HepG2 (cell line): ENCODE data around the gene SAMD13. TPM values are rescaled to one million over a fixed set of nuclear protein-coding genes. Genes with fewer than 3 reads are reported as not detected.

ENCODE experiments used
- ATAC-seq: fragments of 200-7000 bp; cut with Tn5 transposase; 3 replicates; pipeline ENCODE4 v1.9.1; 2020; ENCODE audit warnings: mild to moderate bottlenecking, moderate library complexity
- BruUV-seq: library from RNA; stranded (reverse); fragments of 400-500 nt; replicated peaks from 2 replicates; lab custom pipeline; 2021; lab: Mats Ljungman, UMichigan
- CTCF ChIA-PET: fragments of 300-600 bp; formaldehyde crosslinking; extraction: SDS; loops from one replicate; lab custom pipeline; 2021; ENCODE audit warnings: low total read pairs, inconsistent platforms, low intra/inter-chr PET ratio; lab: Yijun Ruan, JAX
- POLR2A ChIA-PET: fragments of 350-600 bp; sonication (Branson Sonifier 250); formaldehyde crosslinking; loops from one replicate; lab custom pipeline; 2020; ENCODE audit warnings: antibody characterized with exemption, inconsistent platforms; lab: Yijun Ruan, JAX
- DNase-seq: peaks from one replicate; pipeline ENCODE4 v3.0.0-alpha.2; 2015; ENCODE audit warnings: low spot score
- FAIRE-seq: peaks from 3 replicates; lab custom pipeline; 2011; peaks lifted over from hg19 to GRCh38; lab: Jason Lieb, UNC
- H2AFZ ChIP-seq: one replicate; pipeline ENCODE4 v1.6.1; 2011; ENCODE audit warnings: low read length, inconsistent platforms
- H3K27ac ChIP-seq: fragments of 300-600 bp; 3 replicates; pipeline ENCODE4 v1.8.0; 2011; ENCODE audit warnings: mixed run types, mild to moderate bottlenecking, mixed read lengths, low read length, inconsistent platforms; ENCODE audit not compliant: insufficient read depth; ENCODE audit errors: extremely low read length
- H3K27me3 ChIP-seq, 2 experiments: fragments of 200-600 bp in 1 of 2; 2 replicates in 1 of 2; 3 replicates in 1 of 2; pipeline versions ENCODE4 v1.6.0 to v1.8.0; 2011; ENCODE audit warnings: low read length in 2 of 2, mild to moderate bottlenecking in 2 of 2, moderate library complexity in 2 of 2, inconsistent platforms in 1 of 2; ENCODE audit not compliant: insufficient read depth in 2 of 2, control insufficient read depth in 1 of 2
- H3K36me3 ChIP-seq, 2 experiments: fragments of 200-600 bp in 1 of 2; replicated peaks in 1 of 2; 2 replicates in 1 of 2; 3 replicates in 1 of 2; pipeline versions ENCODE4 v1.5.1 to v1.8.0; 2011; ENCODE audit warnings: low read length in 2 of 2, inconsistent platforms in 1 of 2; ENCODE audit not compliant: insufficient read depth in 2 of 2, control insufficient read depth in 1 of 2
- H3K4me1 ChIP-seq: 2 replicates; pipeline ENCODE4 v1.5.1; 2012; ENCODE audit warnings: low read length, inconsistent platforms; ENCODE audit not compliant: insufficient read depth
- H3K4me2 ChIP-seq: 2 replicates; pipeline ENCODE4 v1.6.0; 2011; ENCODE audit warnings: low read depth, low read length, inconsistent platforms
- H3K4me3 ChIP-seq, 3 experiments: fragments of 200-600 bp in 1 of 3; sonication (generic), shearing (Covaris generic) in 1 of 3; replicated peaks in 1 of 3; 2 replicates each; pipeline ENCODE4 v1.5.1; 2011 to 2016; ENCODE audit warnings: low read length in 3 of 3, inconsistent platforms in 2 of 3, low read depth in 2 of 3, mild to moderate bottlenecking in 2 of 3, control low read depth in 1 of 3, mixed read lengths in 1 of 3; ENCODE audit not compliant: insufficient read depth in 1 of 3
- H3K79me2 ChIP-seq: one replicate; pipeline ENCODE4 v1.6.1; 2011; ENCODE audit warnings: low read length, inconsistent platforms; ENCODE audit not compliant: insufficient read depth
- H3K9ac ChIP-seq: 2 replicates; pipeline ENCODE4 v1.6.0; 2011; ENCODE audit warnings: mild to moderate bottlenecking, low read depth, low read length, inconsistent platforms; ENCODE audit not compliant: insufficient read depth
- H3K9me3 ChIP-seq: 2 replicates; pipeline ENCODE4 v1.5.1; 2012; ENCODE audit warnings: mild to moderate bottlenecking, low read length
- H4K20me1 ChIP-seq: 2 replicates; pipeline ENCODE4 v1.6.0; 2011; ENCODE audit warnings: inconsistent platforms, mild to moderate bottlenecking, low read length, moderate library complexity; ENCODE audit not compliant: insufficient read depth
- CBX1 ChIP-seq: IDR thresholded peaks from one replicate; pipeline ENCODE4 v1.6.1; 2016; ENCODE audit warnings: antibody characterized with exemption, low read depth
- FOSL1 ChIP-seq: sonication (generic); formaldehyde crosslinking; IDR thresholded peaks from 2 replicates; pipeline ENCODE4 v1.9.0; 2021; ENCODE audit warnings: missing genetic modification reagents, borderline replicate concordance
- FUBP1 ChIP-seq: sonication (generic); formaldehyde crosslinking; IDR thresholded peaks from 2 replicates; pipeline ENCODE4 v1.5.1; 2020; ENCODE audit warnings: missing genetic modification reagents, mild to moderate bottlenecking, borderline replicate concordance
- HES4 ChIP-seq: sonication (generic); formaldehyde crosslinking; IDR thresholded peaks from 2 replicates; pipeline ENCODE4 v1.9.0; 2021; ENCODE audit warnings: mild to moderate bottlenecking, missing genetic modification reagents, borderline replicate concordance
- MYC ChIP-seq: sonication (generic); formaldehyde crosslinking; IDR thresholded peaks from 2 replicates; pipeline ENCODE4 v1.9.0; 2021; ENCODE audit warnings: missing genetic modification reagents, borderline replicate concordance
- NFE2L2 ChIP-seq: fragments of 150-350 bp; IDR thresholded peaks from 2 replicates; pipeline ENCODE4 v1.6.1; 2014; ENCODE audit warnings: low read length
- ZBTB43 ChIP-seq: sonication (generic); formaldehyde crosslinking; conservative IDR thresholded peaks from 2 replicates; pipeline ENCODE4 v1.4.0; 2020; ENCODE audit warnings: missing genetic modification reagents
- ZC3H13 ChIP-seq: sonication (generic); formaldehyde crosslinking; IDR thresholded peaks from 2 replicates; pipeline ENCODE4 v1.8.1; 2023; ENCODE audit warnings: mild to moderate bottlenecking, missing genetic modification reagents, moderate library complexity
- ZFP37 ChIP-seq: sonication (generic); formaldehyde crosslinking; IDR thresholded peaks from 2 replicates; pipeline ENCODE4 v1.4.0; 2020; ENCODE audit warnings: missing genetic modification reagents, borderline replicate concordance
- ZNF317 ChIP-seq: sonication (generic); formaldehyde crosslinking; IDR thresholded peaks from 2 replicates; pipeline ENCODE4 v1.5.0; 2020; ENCODE audit warnings: mild to moderate bottlenecking, missing genetic modification reagents
- ZNF333 ChIP-seq: sonication (generic); formaldehyde crosslinking; IDR thresholded peaks from 2 replicates; pipeline ENCODE4 v1.4.0; 2020; ENCODE audit warnings: mild to moderate bottlenecking, missing genetic modification reagents, borderline replicate concordance
- WGBS: methylation state at CpG from one replicate; pipeline ENCODE4 v1.1.6; 2017; ENCODE audit warnings: low lambda C conversion rate; 5-methylcytosine and 5-hydroxymethylcytosine counted together
- in situ Hi-C: cut with HindIII; loops from 2 replicates; pipeline ENCODE4 v1.10.0; 2017; ENCODE audit warnings: low pct_unique_long_range_greater_than_20kb; ENCODE audit not compliant: extremely low pct_ligation_motif_present
- intact Hi-C: fragments of 100-400 bp; cut with micrococcal nuclease; formaldehyde crosslinking; loops from one replicate; pipeline ENCODE4 v1.10.0; 2022; ENCODE audit not compliant: unreplicated experiment
- polyA plus RNA-seq, 8 experiments: library from polyadenylated mRNA; depleted of rRNA in 3 of 8; stranded (reverse) in 7 of 8; unstranded in 1 of 8; fragments of >200 nt; fragmentation: Illumina TruSeq in 4 of 8; extraction: Trizol in 4 of 8; gene quantifications; 2 replicates each; pipeline versions ENCODE4 v1.2.1 to v1.2.3, GENCODE V29; 2011 to 2016; ENCODE audit warnings: low read depth in 4 of 8, missing spikeins in 1 of 8, mixed read lengths in 1 of 8; ENCODE audit not compliant: insufficient read depth in 1 of 8
- total RNA-seq, 5 experiments: library from RNA; depleted of rRNA; stranded (reverse); fragments of >200 nt; fragmentation: Illumina TruSeq; extraction: Trizol; gene quantifications; 2 replicates each; pipeline ENCODE4 v1.2.3, GENCODE V29; 2016; ENCODE audit warnings: low read depth in 1 of 5
- TF ChIP-seq, protein P1 (sequence below): IDR thresholded peaks from 2 replicates; pipeline ENCODE4 v1.6.1; 2012; ENCODE audit warnings: inconsistent platforms
- TF ChIP-seq, protein P2 (sequence below): IDR thresholded peaks from 2 replicates; pipeline ENCODE4 v1.4.0; 2020; ENCODE audit warnings: mild to moderate bottlenecking, missing genetic modification reagents
- TF ChIP-seq, protein P3 (sequence below): sonication (generic); formaldehyde crosslinking; IDR thresholded peaks from 2 replicates; pipeline ENCODE4 v1.5.0; 2020; ENCODE audit warnings: missing genetic modification reagents

The SAMD13 gene
- total and polyA plus RNA-seq, 2 of the 13 experiments (the other 11 are each of a cell fraction or from before 2014, with no cell fraction given): 0.09 to 0.18 TPM

DNA sequence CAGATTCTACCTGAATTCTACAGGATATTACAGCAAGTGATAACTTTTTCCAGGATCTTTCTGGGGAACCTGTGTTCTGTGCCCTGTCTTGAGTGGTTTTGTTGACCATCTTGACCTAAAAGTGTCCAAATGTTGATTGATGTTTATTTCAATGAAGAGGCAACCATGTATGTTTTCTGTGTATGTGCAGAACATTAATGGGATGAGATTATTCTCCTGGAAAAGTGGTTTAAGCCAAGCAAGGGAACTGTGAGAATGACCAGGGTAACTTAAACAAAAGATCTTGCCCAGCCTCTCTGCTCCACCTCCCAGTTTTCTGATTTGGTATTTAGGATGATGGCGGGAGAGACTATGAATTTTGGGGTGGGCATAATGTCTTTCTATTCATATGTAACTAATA lies 1.0 kb upstream of the SAMD13 start:
- no peaks in the 10 kb centered on the region for H3K36me3 ChIP-seq
- H4K20me1 ChIP-seq: no peaks in the 10 kb centered on the region
- FAIRE-seq (no peak), ATAC-seq (no peak), DNase-seq (no peak)
- no peak overlapping the region for H3K4me3 ChIP-seq
- WGBS: 42% methylated on average over 1 of the region's 1 CpG
- in situ Hi-C loops: no loop called here
- ChIA-PET POLR2A (no interaction called here), CTCF (no interaction called here)
- no peak overlapping the region for H3K9ac ChIP-seq
- H3K9me3 ChIP-seq: no peaks in the 10 kb centered on the region
- peaks cover 6% of the 10 kb centered on the region; the same call in 1 of the 2 replicates for H3K4me1 ChIP-seq
- no TSS peak for BruUV-seq
- H3K27ac ChIP-seq: no peak overlapping the region
- H2AFZ ChIP-seq: no peak overlapping the region
- peaks cover 0 to 23% of the 10 kb centered on the region in 2 experiments; a peak in 2 of 5 replicates for H3K27me3 ChIP-seq
- intact Hi-C loops: no loop called here
- no peak overlapping the region for H3K4me2 ChIP-seq
- H3K79me2 ChIP-seq: no peaks in the 10 kb centered on the region
- TF ChIP-seq MYC (CRISPR knock-in tag) (no peak), NFE2L2 (no peak), ZBTB43 (CRISPR knock-in tag) (no peak), ZC3H13 (CRISPR knock-in tag) (no peak), ZNF333 (no peak), FOSL1 (CRISPR knock-in tag) (no peak), CBX1 (no peak), HES4 (CRISPR knock-in tag) (no peak), ZFP37 (CRISPR knock-in tag) (no peak), FUBP1 (CRISPR knock-in tag) (no peak), ZNF317 (CRISPR knock-in tag) (no peak)
- TF ChIP-seq, protein P1, sequence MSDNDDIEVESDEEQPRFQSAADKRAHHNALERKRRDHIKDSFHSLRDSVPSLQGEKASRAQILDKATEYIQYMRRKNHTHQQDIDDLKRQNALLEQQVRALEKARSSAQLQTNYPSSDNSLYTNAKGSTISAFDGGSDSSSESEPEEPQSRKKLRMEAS: no peak
- TF ChIP-seq, protein P2, sequence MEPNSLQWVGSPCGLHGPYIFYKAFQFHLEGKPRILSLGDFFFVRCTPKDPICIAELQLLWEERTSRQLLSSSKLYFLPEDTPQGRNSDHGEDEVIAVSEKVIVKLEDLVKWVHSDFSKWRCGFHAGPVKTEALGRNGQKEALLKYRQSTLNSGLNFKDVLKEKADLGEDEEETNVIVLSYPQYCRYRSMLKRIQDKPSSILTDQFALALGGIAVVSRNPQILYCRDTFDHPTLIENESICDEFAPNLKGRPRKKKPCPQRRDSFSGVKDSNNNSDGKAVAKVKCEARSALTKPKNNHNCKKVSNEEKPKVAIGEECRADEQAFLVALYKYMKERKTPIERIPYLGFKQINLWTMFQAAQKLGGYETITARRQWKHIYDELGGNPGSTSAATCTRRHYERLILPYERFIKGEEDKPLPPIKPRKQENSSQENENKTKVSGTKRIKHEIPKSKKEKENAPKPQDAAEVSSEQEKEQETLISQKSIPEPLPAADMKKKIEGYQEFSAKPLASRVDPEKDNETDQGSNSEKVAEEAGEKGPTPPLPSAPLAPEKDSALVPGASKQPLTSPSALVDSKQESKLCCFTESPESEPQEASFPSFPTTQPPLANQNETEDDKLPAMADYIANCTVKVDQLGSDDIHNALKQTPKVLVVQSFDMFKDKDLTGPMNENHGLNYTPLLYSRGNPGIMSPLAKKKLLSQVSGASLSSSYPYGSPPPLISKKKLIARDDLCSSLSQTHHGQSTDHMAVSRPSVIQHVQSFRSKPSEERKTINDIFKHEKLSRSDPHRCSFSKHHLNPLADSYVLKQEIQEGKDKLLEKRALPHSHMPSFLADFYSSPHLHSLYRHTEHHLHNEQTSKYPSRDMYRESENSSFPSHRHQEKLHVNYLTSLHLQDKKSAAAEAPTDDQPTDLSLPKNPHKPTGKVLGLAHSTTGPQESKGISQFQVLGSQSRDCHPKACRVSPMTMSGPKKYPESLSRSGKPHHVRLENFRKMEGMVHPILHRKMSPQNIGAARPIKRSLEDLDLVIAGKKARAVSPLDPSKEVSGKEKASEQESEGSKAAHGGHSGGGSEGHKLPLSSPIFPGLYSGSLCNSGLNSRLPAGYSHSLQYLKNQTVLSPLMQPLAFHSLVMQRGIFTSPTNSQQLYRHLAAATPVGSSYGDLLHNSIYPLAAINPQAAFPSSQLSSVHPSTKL (CRISPR knock-in tag): no peak
- TF ChIP-seq, protein P3, sequence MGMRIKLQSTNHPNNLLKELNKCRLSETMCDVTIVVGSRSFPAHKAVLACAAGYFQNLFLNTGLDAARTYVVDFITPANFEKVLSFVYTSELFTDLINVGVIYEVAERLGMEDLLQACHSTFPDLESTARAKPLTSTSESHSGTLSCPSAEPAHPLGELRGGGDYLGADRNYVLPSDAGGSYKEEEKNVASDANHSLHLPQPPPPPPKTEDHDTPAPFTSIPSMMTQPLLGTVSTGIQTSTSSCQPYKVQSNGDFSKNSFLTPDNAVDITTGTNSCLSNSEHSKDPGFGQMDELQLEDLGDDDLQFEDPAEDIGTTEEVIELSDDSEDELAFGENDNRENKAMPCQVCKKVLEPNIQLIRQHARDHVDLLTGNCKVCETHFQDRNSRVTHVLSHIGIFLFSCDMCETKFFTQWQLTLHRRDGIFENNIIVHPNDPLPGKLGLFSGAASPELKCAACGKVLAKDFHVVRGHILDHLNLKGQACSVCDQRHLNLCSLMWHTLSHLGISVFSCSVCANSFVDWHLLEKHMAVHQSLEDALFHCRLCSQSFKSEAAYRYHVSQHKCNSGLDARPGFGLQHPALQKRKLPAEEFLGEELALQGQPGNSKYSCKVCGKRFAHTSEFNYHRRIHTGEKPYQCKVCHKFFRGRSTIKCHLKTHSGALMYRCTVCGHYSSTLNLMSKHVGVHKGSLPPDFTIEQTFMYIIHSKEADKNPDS (CRISPR knock-in tag): no peak
